ENCODE results near the gene TIFAB. TPM values are rescaled to one million over a fixed set of nuclear protein-coding genes. Genes with fewer than 3 reads are reported as not detected.

Gene TIFAB
- polyA plus RNA-seq, 1 donor from 2014 or later: not detected

DNA sequence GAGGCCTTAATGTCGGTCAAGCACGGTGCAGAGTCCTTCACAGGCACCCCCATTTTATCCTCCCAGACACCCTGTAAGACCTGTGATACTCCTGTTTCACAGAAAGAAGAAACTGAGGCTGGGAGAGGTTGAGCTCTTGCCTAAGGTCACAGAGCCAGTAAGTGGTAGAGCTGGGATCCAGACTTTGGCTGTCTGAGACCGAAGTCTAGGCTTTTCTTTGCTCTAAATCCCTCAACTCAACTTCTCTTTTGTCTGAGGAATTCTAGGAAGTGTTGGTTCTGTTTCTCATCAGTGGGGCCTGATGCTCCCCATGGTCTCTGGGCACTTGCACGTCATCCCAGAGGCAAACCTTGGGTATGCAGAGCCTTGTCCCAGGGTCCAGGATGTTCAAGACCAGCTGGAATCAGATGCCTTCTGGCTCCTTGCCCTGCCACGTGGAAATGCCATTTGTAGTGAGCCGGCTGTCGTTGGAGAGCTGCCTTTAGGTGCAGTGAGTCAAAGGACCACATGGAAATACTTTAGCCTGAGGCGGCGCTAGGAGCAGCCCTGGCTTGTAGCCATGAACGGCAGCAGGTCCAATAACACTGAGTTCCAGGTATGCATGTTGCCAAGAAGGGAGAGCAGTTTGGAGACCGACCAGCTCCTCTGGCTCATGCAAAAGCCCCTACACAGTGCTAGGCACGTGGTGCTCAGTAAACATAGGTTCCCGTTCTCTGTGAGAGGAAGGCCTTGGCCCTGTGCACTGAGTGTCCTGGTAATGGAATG, 14.2 kb downstream of the TIFAB start:
- TF ChIP-seq EZH2 (IDR thresholded peaks at IDR 0.05; ENCODE audit: borderline replicate concordance, insufficient read depth, low read length, poor library complexity, severe bottlenecking): no peak
- TF ChIP-seq SMC3 (conservative IDR thresholded peaks at IDR 0.05; ENCODE audit: poor library complexity): no peak
- no peak for TF ChIP-seq TAF1 (IDR thresholded peaks at IDR 0.05; ENCODE audit: low read depth)
- TF ChIP-seq, protein P1, sequence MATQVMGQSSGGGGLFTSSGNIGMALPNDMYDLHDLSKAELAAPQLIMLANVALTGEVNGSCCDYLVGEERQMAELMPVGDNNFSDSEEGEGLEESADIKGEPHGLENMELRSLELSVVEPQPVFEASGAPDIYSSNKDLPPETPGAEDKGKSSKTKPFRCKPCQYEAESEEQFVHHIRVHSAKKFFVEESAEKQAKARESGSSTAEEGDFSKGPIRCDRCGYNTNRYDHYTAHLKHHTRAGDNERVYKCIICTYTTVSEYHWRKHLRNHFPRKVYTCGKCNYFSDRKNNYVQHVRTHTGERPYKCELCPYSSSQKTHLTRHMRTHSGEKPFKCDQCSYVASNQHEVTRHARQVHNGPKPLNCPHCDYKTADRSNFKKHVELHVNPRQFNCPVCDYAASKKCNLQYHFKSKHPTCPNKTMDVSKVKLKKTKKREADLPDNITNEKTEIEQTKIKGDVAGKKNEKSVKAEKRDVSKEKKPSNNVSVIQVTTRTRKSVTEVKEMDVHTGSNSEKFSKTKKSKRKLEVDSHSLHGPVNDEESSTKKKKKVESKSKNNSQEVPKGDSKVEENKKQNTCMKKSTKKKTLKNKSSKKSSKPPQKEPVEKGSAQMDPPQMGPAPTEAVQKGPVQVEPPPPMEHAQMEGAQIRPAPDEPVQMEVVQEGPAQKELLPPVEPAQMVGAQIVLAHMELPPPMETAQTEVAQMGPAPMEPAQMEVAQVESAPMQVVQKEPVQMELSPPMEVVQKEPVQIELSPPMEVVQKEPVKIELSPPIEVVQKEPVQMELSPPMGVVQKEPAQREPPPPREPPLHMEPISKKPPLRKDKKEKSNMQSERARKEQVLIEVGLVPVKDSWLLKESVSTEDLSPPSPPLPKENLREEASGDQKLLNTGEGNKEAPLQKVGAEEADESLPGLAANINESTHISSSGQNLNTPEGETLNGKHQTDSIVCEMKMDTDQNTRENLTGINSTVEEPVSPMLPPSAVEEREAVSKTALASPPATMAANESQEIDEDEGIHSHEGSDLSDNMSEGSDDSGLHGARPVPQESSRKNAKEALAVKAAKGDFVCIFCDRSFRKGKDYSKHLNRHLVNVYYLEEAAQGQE (IDR thresholded peaks at IDR 0.05; ENCODE audit: borderline replicate concordance): no peak
- no peak for TF ChIP-seq EP300 (conservative IDR thresholded peaks at IDR 0.05; ENCODE audit: poor library complexity, severe bottlenecking)
- TF ChIP-seq RAD21 (conservative IDR thresholded peaks at IDR 0.05): no peak
- TF ChIP-seq MXI1 (conservative IDR thresholded peaks at IDR 0.05; ENCODE audit: poor library complexity, severe bottlenecking): no peak
- TF ChIP-seq, protein P2, sequence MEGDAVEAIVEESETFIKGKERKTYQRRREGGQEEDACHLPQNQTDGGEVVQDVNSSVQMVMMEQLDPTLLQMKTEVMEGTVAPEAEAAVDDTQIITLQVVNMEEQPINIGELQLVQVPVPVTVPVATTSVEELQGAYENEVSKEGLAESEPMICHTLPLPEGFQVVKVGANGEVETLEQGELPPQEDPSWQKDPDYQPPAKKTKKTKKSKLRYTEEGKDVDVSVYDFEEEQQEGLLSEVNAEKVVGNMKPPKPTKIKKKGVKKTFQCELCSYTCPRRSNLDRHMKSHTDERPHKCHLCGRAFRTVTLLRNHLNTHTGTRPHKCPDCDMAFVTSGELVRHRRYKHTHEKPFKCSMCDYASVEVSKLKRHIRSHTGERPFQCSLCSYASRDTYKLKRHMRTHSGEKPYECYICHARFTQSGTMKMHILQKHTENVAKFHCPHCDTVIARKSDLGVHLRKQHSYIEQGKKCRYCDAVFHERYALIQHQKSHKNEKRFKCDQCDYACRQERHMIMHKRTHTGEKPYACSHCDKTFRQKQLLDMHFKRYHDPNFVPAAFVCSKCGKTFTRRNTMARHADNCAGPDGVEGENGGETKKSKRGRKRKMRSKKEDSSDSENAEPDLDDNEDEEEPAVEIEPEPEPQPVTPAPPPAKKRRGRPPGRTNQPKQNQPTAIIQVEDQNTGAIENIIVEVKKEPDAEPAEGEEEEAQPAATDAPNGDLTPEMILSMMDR (IDR thresholded peaks at IDR 0.05; ENCODE audit: poor library complexity, severe bottlenecking): no peak
- no peak for TF ChIP-seq POLR2AphosphoS5 (IDR thresholded peaks at IDR 0.05)
- H3K36me3 ChIP-seq (ENCODE audit: insufficient read depth, low read length): no peaks in the 10 kb centered on the region
- H3K9me2 ChIP-seq (ENCODE audit: insufficient read depth, low read length): no peaks in the 10 kb centered on the region
- H3K4me3 ChIP-seq (ENCODE audit: low read length): no peak overlapping the region
- H3K9me3 ChIP-seq (ENCODE audit: low read length): no peaks in the 10 kb centered on the region
- no peaks in the 10 kb centered on the region for H4K20me1 ChIP-seq (ENCODE audit: insufficient read depth)
- H3F3A ChIP-seq (ENCODE audit: insufficient read depth, low read length, poor library complexity, severe bottlenecking): no peaks in the 10 kb centered on the region
- no peaks in the 10 kb centered on the region for H3K79me2 ChIP-seq (replicated peaks; ENCODE audit: insufficient read depth, low read length)
- H3K27ac ChIP-seq (ENCODE audit: low read length): no peak overlapping the region
- H2AFZ ChIP-seq (ENCODE audit: low read depth, low read length): no peak overlapping the region
- H3K27me3 ChIP-seq (ENCODE audit: insufficient read depth, low read depth, low read length): no peaks in the 10 kb centered on the region
- no peak overlapping the region for H3K4me2 ChIP-seq (ENCODE audit: low read length)
- no peak overlapping the region for H3K9ac ChIP-seq (ENCODE audit: low read length)

DNA sequence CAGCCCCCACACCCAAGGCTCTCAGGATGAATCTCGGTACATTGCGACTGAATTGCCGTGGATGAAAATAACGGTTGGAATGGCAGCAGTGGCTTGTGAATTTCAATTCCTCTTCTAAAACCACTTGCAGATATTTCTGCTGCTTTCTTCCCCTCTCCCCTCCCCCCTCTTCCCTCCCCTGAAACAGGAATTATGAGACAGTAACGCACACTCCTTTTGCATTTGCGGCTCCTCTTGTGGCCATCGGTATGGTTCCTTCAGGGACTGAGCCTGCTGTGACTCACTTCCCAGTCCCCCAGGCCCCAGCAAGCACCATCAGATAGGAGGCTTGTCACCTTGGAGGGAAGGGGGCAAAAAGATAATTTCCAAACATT, 14.7 kb downstream of the TIFAB start:
- no peak overlapping the region for H3K4me3 ChIP-seq (ENCODE audit: low read length)
- H3K9ac ChIP-seq (ENCODE audit: low read length): no peak overlapping the region
- H3K27ac ChIP-seq (ENCODE audit: low read length): no peak overlapping the region
- no peak overlapping the region for H2AFZ ChIP-seq (ENCODE audit: low read depth, low read length)
- H3K36me3 ChIP-seq (ENCODE audit: insufficient read depth, low read length): no peaks in the 10 kb centered on the region
- TF ChIP-seq, protein P2 (IDR thresholded peaks at IDR 0.05; ENCODE audit: poor library complexity, severe bottlenecking): no peak
- TF ChIP-seq MXI1 (conservative IDR thresholded peaks at IDR 0.05; ENCODE audit: poor library complexity, severe bottlenecking) (no peak), RAD21 (conservative IDR thresholded peaks at IDR 0.05) (no peak), EZH2 (IDR thresholded peaks at IDR 0.05; ENCODE audit: borderline replicate concordance, insufficient read depth, low read length, poor library complexity, severe bottlenecking) (no peak)
- H3K4me2 ChIP-seq (ENCODE audit: low read length): no peak overlapping the region
- H4K20me1 ChIP-seq (ENCODE audit: insufficient read depth): no peaks in the 10 kb centered on the region
- no peaks in the 10 kb centered on the region for H3K79me2 ChIP-seq (replicated peaks; ENCODE audit: insufficient read depth, low read length)
- H3K9me3 ChIP-seq (ENCODE audit: low read length): no peaks in the 10 kb centered on the region
- no peaks in the 10 kb centered on the region for H3K27me3 ChIP-seq (ENCODE audit: insufficient read depth, low read depth, low read length)
- no peaks in the 10 kb centered on the region for H3F3A ChIP-seq (ENCODE audit: insufficient read depth, low read length, poor library complexity, severe bottlenecking)
- no peaks in the 10 kb centered on the region for H3K9me2 ChIP-seq (ENCODE audit: insufficient read depth, low read length)

Data from neural cell (in vitro differentiated cells).